Measurements from ENCODE around the gene CCL8. TPM values are rescaled to one million over a fixed set of nuclear protein-coding genes. Genes with fewer than 3 reads are reported as not detected.

Gene CCL8
- total RNA-seq, 2 experiments from 2014 or later = not detected

DNA sequence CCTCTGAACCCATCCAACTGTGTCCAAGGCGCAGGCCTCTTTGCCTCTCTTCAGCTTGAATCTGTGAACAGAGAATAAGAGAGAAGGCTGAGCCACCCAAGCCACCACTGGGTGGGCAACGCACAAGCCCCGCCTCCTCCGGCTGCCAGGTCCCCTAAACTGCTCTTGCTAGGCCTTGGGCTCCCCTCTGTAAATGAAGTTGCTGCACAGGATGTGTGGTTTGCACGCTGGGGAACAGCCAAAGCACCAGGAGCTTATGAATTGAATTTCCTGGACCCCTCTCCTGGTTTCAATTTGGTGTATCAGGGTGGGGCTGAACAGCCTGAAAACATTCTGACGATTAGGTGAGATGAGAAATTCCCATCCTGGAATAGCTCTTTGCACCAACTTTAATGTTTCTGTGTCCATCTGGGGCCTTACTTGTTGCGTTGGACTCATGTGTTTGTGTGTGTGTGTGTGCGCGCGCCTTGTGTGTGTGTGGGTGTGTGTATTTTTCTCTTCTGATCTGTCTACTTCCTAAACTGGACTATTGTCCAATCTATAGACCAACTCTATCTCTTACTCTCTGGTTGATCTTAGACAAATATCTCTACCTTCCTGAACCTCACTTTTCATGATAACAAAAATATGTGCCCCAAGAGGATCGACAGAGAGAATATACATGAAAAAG is 41.5 kb downstream of the CCL8 start:
- Mint-ChIP-seq H3K9me3 (no peaks in the 10 kb centered on the region), H3K4me1 (ENCODE audit: low read depth) (peaks cover 7% of the 10 kb centered on the region), H3K36me3 (no peaks in the 10 kb centered on the region), H3K4me3 (no peak overlapping the region), H3K27ac (no peak overlapping the region), H3K27me3 (peaks cover 26% of the 10 kb centered on the region)
- ChIA-PET CTCF (interaction anchor here (0.7 to 12.7 kb wide), 50 partner anchors 8 to 758 kb away, joined by 3 to 358 read pairs (median 5); partner anchors contain the start of genes CCL7 and CCL8), POLR2A (interaction anchor here (3.5 kb wide), 1 partner anchor 159 kb away, joined by 18 read pairs; no protein-coding TSS in a partner anchor)
- intact Hi-C loops (cut with micrococcal nuclease) = loop anchor here (1.0 kb wide), 1 partner anchor 160 kb away; no protein-coding TSS in a partner anchor
- DNase-seq = no peak

- no peaks in the 10 kb centered on the region for H3K36me3 Mint-ChIP-seq
- peaks cover 7% of the 10 kb centered on the region for H3K4me1 Mint-ChIP-seq (ENCODE audit: low read depth)
- no peak overlapping the region for H3K27ac Mint-ChIP-seq
- CTCF ChIA-PET = interaction anchor here (0.7 to 12.7 kb wide), 59 partner anchors 9 to 757 kb away, joined by 3 to 358 read pairs (median 4); partner anchors contain the start of genes CCL7 and CCL8
- POLR2A ChIA-PET = interaction anchor here (3.5 kb wide), 1 partner anchor 160 kb away, joined by 18 read pairs; no protein-coding TSS in a partner anchor
- no peak overlapping the region for H3K4me3 Mint-ChIP-seq
- intact Hi-C loops (cut with micrococcal nuclease) = loop anchor here (1.0 kb wide), 1 partner anchor 161 kb away; no protein-coding TSS in a partner anchor
- peak; percentile 85 for DNase-seq
- H3K9me3 Mint-ChIP-seq = no peaks in the 10 kb centered on the region
- peaks cover 26% of the 10 kb centered on the region for H3K27me3 Mint-ChIP-seq
These were observed 42.3 kb downstream of the CCL8 start for GRCh38 chr17:34361478-34362061.

GRCh38 chr17:34363183-34363661 is 44.0 kb downstream of the CCL8 start, which contains the start of gene CCL1:
Gene CCL1, minus strand, starts transcription at chr17:34363233. Its CDS starts 72 bp downstream, at chr17:34363161.
- ChIA-PET POLR2A (interaction anchor here (3.5 kb wide), 1 partner anchor 162 kb away, joined by 18 read pairs; no protein-coding TSS in a partner anchor), CTCF (interaction anchor here (3.0 to 12.7 kb wide), 4 partner anchors 8 to 171 kb away, joined by 13 to 358 read pairs (median 34); no protein-coding TSS in a partner anchor)
- H3K4me1 Mint-ChIP-seq (ENCODE audit: low read depth) = peaks cover 7% of the 10 kb centered on the region
- H3K36me3 Mint-ChIP-seq = no peaks in the 10 kb centered on the region
- no peak within 1 kb of the TSS for H3K27ac Mint-ChIP-seq
- intact Hi-C loops (cut with micrococcal nuclease) = no loop called here
- no peak within 1 kb of the TSS for H3K4me3 Mint-ChIP-seq
- H3K9me3 Mint-ChIP-seq = no peaks in the 10 kb centered on the region
- no peak for DNase-seq
- peaks cover 24% of the 10 kb centered on the region for H3K27me3 Mint-ChIP-seq

- Mint-ChIP-seq H3K27ac (no peak overlapping the region), H3K4me3 (no peak overlapping the region), H3K4me1 (ENCODE audit: low read depth) (peaks cover 7% of the 10 kb centered on the region), H3K27me3 (peaks cover 23% of the 10 kb centered on the region), H3K9me3 (no peaks in the 10 kb centered on the region), H3K36me3 (no peaks in the 10 kb centered on the region)
- DNase-seq = no peak
- CTCF ChIA-PET = interaction anchor here (1.0 to 12.7 kb wide), 2 partner anchors 10 to 162 kb away, joined by 3 to 358 read pairs; no protein-coding TSS in a partner anchor
- POLR2A ChIA-PET = no interaction called here
- intact Hi-C loops (cut with micrococcal nuclease) = no loop called here
These were observed 45.5 kb downstream of the CCL8 start for GRCh38 chr17:34364751-34365150.

DNA sequence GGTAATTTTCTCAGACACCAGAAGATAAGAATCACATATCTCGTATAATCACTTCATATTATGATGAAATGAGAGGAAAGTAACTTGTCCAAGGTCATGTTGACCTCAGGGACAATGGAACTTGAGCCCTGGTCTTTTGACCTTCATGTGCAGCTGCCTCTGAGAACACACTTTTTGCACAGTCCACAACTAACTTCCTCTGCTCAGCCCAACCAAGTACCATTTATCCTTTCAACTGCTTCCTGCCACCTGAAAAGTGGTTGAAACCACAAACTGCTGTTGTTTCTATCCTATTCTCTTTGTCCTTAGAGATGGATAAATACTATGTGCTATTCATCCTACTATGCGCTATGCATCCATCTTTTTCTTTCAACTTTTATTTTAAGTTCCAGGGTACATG is 46.1 kb downstream of the CCL8 start:
- Mint-ChIP-seq H3K9me3 (no peaks in the 10 kb centered on the region), H3K27ac (no peak overlapping the region), H3K36me3 (no peaks in the 10 kb centered on the region), H3K27me3 (peaks cover 23% of the 10 kb centered on the region), H3K4me3 (no peak overlapping the region), H3K4me1 (ENCODE audit: low read depth) (peaks cover 7% of the 10 kb centered on the region)
- intact Hi-C loops (cut with micrococcal nuclease) = no loop called here
- no peak for DNase-seq
- ChIA-PET CTCF (interaction anchor here (12.7 kb wide), 1 partner anchor 163 kb away, joined by 358 read pairs; no protein-coding TSS in a partner anchor), POLR2A (no interaction called here)

DNA sequence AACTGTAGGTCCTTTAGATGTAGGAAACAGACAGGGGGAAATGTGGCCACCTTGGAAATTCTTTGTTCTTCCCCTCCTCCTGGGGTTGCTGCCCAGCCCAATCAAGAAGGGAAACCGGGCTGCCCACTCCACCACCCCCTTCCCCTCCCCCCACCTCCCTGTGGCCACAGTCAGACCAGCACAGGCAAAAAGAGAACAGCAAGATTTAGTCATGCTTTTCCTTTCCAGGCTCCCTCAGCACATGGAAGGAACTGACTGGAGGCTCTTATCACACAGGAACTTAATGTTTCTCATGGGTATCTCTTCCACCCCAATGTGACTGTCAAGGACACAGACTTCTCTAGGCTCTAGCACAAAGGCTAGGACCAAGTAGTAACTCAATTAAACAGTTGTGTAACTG is 46.8 kb downstream of the CCL8 start:
- Mint-ChIP-seq H3K9me3 (no peaks in the 10 kb centered on the region), H3K4me1 (ENCODE audit: low read depth) (peaks cover 12% of the 10 kb centered on the region), H3K4me3 (no peak overlapping the region), H3K27ac (no peak overlapping the region), H3K27me3 (peaks cover 21% of the 10 kb centered on the region), H3K36me3 (no peaks in the 10 kb centered on the region)
- DNase-seq = no peak
- intact Hi-C loops (cut with micrococcal nuclease) = no loop called here
- POLR2A ChIA-PET = no interaction called here
- CTCF ChIA-PET = interaction anchor here (1.0 to 1.1 kb wide), 2 partner anchors 54 to 164 kb away, joined by 3 to 4 read pairs; no protein-coding TSS in a partner anchor

DNA sequence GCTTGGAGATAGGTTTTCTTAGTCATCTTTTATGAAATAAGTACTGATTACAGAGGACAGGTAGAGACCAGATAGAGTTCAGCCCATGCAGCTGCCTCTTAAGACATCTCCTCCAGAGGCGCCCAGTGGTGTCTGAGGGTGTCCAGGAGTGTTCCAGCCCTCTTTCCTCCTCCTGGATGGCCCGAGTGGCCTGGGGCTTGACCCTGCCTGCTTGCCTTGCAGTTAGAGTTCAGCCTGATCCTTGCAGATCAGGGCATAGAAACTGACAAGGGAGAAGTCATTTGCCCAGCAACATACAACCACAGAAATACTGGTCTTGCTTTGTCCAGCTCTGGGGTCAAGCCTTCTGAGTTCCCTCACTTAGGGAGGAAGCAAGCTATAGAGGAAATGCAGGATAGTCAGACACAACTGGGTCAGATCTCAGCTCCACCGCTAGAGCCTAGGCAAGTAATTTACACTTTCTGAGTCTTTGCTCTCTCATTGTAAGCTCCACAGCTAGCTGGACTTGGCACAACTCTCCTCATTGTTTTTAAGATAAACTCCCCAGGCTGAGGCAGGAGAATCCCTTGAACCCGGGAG is 47.4 kb downstream of the CCL8 start:
- intact Hi-C loops (cut with micrococcal nuclease) = no loop called here
- no peak overlapping the region for H3K27ac Mint-ChIP-seq
- CTCF ChIA-PET = interaction anchor here (1.0 to 1.1 kb wide), 2 partner anchors 54 to 165 kb away, joined by 3 to 4 read pairs; no protein-coding TSS in a partner anchor

DNA sequence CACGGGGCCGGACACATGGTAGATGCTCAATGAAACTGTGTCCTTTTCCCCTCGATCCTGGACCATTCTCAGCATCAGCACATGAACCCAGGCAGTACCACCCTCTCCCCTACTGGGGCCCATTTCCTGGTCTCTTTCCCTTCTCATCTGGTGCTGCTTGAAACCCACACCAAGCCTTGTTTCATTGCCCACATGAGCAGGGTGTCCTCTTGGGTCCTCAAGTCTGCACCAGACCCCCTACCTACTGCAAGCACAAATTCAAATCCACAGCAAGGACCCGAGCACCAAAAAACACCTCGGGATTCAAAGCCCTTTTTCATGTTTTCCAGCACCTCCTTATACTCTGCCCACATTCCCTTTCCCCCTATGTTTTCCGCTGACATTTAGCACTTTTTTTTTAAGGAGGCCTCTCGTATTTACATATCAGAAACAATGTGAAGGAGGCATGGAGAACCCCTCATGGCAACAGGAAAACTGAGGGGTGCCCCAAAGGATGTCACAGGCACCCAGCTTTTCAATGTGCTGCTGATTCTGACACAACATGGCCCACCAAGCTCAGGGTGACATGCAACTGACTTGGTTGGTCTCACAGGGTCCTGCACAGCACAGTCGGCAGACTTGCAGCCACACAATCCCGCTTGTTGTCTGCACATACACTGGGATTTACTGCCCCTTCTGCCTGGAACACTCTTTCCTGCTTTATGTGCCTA is 48.4 kb downstream of the CCL8 start:
- peaks cover 18% of the 10 kb centered on the region for H3K27me3 Mint-ChIP-seq
- intact Hi-C loops (cut with micrococcal nuclease) = no loop called here
- no peaks in the 10 kb centered on the region for H3K36me3 Mint-ChIP-seq
- ChIA-PET CTCF (interaction anchor here (3.7 kb wide), 1 partner anchor 167 kb away, joined by 15 read pairs; no protein-coding TSS in a partner anchor), POLR2A (interaction anchor here (1.5 kb wide), 1 partner anchor 10 kb away, joined by 4 read pairs; no protein-coding TSS in a partner anchor)
- peaks cover 15% of the 10 kb centered on the region for H3K4me1 Mint-ChIP-seq (ENCODE audit: low read depth)
- no peak overlapping the region for H3K27ac Mint-ChIP-seq
- no peaks in the 10 kb centered on the region for H3K9me3 Mint-ChIP-seq
- H3K4me3 Mint-ChIP-seq = no peak overlapping the region
- DNase-seq = no peak

More for the DNA sequence above, 47.4 kb downstream of the CCL8 start:
- H3K4me3 Mint-ChIP-seq = no peak overlapping the region
- H3K4me1 Mint-ChIP-seq (ENCODE audit: low read depth) = peaks cover 15% of the 10 kb centered on the region
- peaks cover 21% of the 10 kb centered on the region for H3K27me3 Mint-ChIP-seq
- no peaks in the 10 kb centered on the region for H3K9me3 Mint-ChIP-seq
- POLR2A ChIA-PET = no interaction called here
- no peaks in the 10 kb centered on the region for H3K36me3 Mint-ChIP-seq
- DNase-seq = no peak

GRCh38 chr17:34368196-34368945 is 49.1 kb downstream of the CCL8 start:
- H3K4me1 Mint-ChIP-seq (ENCODE audit: low read depth) = peaks cover 15% of the 10 kb centered on the region
- DNase-seq = no peak
- intact Hi-C loops (cut with micrococcal nuclease) = no loop called here

GRCh38 chr17:34368946-34369500 is 49.8 kb downstream of the CCL8 start:
- no peak for DNase-seq
- H3K36me3 Mint-ChIP-seq = no peaks in the 10 kb centered on the region
- H3K4me1 Mint-ChIP-seq (ENCODE audit: low read depth) = peaks cover 15% of the 10 kb centered on the region
- POLR2A ChIA-PET = interaction anchor here (1.5 kb wide), 1 partner anchor 8 kb away, joined by 4 read pairs; no protein-coding TSS in a partner anchor
- no peak overlapping the region for H3K27ac Mint-ChIP-seq
- CTCF ChIA-PET = interaction anchor here (0.9 to 5.7 kb wide), 3 partner anchors 8 to 168 kb away, joined by 4 to 46 read pairs (median 15); partner anchors contain the start of gene CCL1
- H3K9me3 Mint-ChIP-seq = no peaks in the 10 kb centered on the region
- peaks cover 12% of the 10 kb centered on the region for H3K27me3 Mint-ChIP-seq
- no peak overlapping the region for H3K4me3 Mint-ChIP-seq
- intact Hi-C loops (cut with micrococcal nuclease) = no loop called here

More at GRCh38 chr17:34368196-34368945, 49.1 kb downstream of the CCL8 start:
- Mint-ChIP-seq H3K27ac (no peak overlapping the region), H3K9me3 (no peaks in the 10 kb centered on the region), H3K4me3 (no peak overlapping the region), H3K27me3 (peaks cover 13% of the 10 kb centered on the region), H3K36me3 (no peaks in the 10 kb centered on the region)
- ChIA-PET POLR2A (interaction anchor here (1.5 kb wide), 1 partner anchor 9 kb away, joined by 4 read pairs; no protein-coding TSS in a partner anchor), CTCF (interaction anchor here (0.9 to 5.7 kb wide), 3 partner anchors 7 to 168 kb away, joined by 4 to 46 read pairs (median 15); partner anchors contain the start of gene CCL1)
